ENCODE results near the gene MATR3.
A peak's percentile ranks its signal among the peaks of the same experiment; 100 is the strongest.

MATR3 gene

DNA sequence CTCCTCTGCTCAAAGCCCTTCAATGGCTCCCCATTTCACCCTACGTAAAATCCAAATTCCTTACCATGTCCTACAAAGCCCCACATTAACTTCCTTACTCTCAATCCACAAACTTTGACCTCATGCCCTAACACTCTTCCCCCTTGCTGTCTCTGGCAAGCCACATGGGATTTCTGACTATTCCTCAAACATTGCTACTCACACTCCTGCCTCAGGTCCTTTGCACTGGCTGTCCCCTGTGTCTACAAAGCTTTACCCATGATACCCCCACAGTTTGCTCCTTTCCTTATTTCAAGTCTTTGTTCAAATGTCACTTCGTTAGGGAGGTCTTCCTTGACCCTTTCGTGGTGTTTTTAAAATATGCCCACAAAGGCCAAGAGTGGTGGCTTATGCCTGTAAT, 40.4 kb upstream of the MATR3 start:
- FAIRE-seq (no peak), DNase-seq (ENCODE audit: insufficient read length, low spot score) (no peak)
- no peak for TF ChIP-seq CTCF (IDR thresholded peaks at IDR 0.05; ENCODE audit: insufficient read depth, missing control alignments)

- DNase-seq (ENCODE audit: insufficient read length, low spot score), result no peak
- TF ChIP-seq CTCF (IDR thresholded peaks at IDR 0.05; ENCODE audit: insufficient read depth, missing control alignments), result no peak
- no peak for FAIRE-seq
Measured at GRCh38 chr5:139256820-139257219, 36.7 kb upstream of the MATR3 start.

GRCh38 chr5:139262059-139262741, 31.3 kb upstream of the MATR3 start:
- no peak for DNase-seq (ENCODE audit: insufficient read length, low spot score)
- TF ChIP-seq CTCF (IDR thresholded peaks at IDR 0.05; ENCODE audit: insufficient read depth, missing control alignments), result no peak
- FAIRE-seq, result no peak

DNA sequence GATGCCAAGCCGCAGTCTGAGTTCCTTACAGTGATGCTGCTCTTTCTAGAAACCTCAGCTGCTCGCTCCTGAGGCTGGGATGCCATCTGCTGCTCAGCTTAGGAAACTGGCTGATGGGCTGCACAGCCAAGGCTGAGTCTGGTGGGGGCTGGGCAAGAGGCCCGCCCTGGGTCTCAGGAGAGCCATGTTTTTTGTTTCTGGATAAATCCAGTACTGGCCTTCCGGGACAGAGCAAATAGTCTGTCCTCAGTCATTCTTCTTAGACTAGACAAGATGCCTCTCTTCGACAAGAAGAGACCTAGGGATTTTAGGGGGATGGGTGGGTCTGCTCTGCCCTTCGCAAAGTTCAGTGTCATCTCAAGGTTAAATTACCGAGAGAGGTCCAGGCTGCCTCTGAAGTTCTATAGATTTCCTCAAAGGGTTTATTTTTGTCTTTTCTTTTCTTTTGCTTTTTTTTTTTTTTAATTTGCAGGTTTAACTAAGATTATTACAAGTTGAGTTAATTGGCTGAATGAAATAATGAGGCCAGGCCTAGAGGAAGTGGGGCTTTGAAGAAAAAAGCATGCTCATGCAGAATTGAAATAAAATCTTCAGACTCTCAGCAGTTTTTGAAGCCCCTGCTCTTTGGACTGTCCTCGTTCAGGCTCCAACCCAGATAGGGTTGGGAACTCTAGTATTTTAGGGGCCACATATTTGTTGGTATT, 30.6 kb upstream of the MATR3 start:
- FAIRE-seq, result no peak
- TF ChIP-seq CTCF (IDR thresholded peaks at IDR 0.05; ENCODE audit: insufficient read depth, missing control alignments), result peak; percentile 99
- peak; percentile 70 for DNase-seq (ENCODE audit: insufficient read length, low spot score)

GRCh38 chr5:139263536-139263935, 30.0 kb upstream of the MATR3 start:
- DNase-seq (ENCODE audit: insufficient read length, low spot score) (no peak), FAIRE-seq (no peak)
- TF ChIP-seq CTCF (IDR thresholded peaks at IDR 0.05; ENCODE audit: insufficient read depth, missing control alignments), result no peak

GRCh38 chr5:139263946-139264345, 29.6 kb upstream of the MATR3 start:
- no peak for DNase-seq (ENCODE audit: insufficient read length, low spot score)
- no peak for TF ChIP-seq CTCF (IDR thresholded peaks at IDR 0.05; ENCODE audit: insufficient read depth, missing control alignments)
- FAIRE-seq, result no peak

DNA sequence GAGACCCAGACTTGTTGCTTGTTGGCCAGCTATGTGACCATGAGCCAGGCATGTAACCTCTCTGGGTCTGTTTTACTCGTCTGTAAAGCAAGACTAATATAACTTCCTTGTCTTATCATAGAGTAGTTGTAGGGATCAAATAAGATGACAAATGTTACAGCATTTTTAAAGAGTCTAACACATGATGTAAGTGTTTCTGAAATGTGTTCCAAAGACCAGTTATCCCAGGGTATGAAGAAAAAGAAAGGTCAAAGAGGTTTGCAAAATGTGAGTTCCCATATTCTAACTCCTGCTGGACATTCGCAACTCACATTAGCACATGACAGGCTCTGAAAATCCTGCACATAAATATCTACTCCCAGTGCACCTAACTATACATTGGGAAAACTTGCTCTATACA, 28.5 kb upstream of the MATR3 start:
- TF ChIP-seq CTCF (IDR thresholded peaks at IDR 0.05; ENCODE audit: insufficient read depth, missing control alignments), result no peak
- FAIRE-seq (no peak), DNase-seq (ENCODE audit: insufficient read length, low spot score) (no peak)

All from D721Med (cell line).